Stimulated activated memory B cell treated with anti-CD40 and anti-IgM and Interleukin-4, amounts not matched to agents 10 μg/mL and 1 μg/mL and 100 μg/mL, for 72 hours (primary cell): Measurements from ENCODE around the gene STK31.
"Not testable (repeated sequence)": the region's sequence is repeated elsewhere in the genome, so short reads cannot be mapped to it uniquely, and the experiment has no call there.

Experiments
- ATAC-seq: fragments of 150-1000 bp; cut with Tn5 transposase; 2 replicates; pipeline ENCODE4 v1.10.0; 2021
- H3K27ac Mint-ChIP-seq: one replicate; pipeline ENCODE4 v1.8.0; 2022; ENCODE audit warnings: mild to moderate bottlenecking, mixed read lengths
- H3K27me3 Mint-ChIP-seq: one replicate; pipeline ENCODE4 v1.8.0; 2022; ENCODE audit warnings: mixed read lengths
- H3K36me3 Mint-ChIP-seq: one replicate; pipeline ENCODE4 v1.8.0; 2022; ENCODE audit warnings: mixed read lengths
- H3K4me1 Mint-ChIP-seq: one replicate; pipeline ENCODE4 v1.8.0; 2022; ENCODE audit warnings: mixed read lengths
- H3K4me3 Mint-ChIP-seq: one replicate; pipeline ENCODE4 v1.8.0; 2022; ENCODE audit warnings: mild to moderate bottlenecking, moderate library complexity, mixed read lengths
- H3K9me3 Mint-ChIP-seq: one replicate; pipeline ENCODE4 v1.8.0; 2022; ENCODE audit warnings: mixed read lengths

Gene STK31

GRCh38 chr7:23698822-23699221 is 11.2 kb upstream of the STK31 start:
- no peak for ATAC-seq
- no peak overlapping the region for H3K27ac Mint-ChIP-seq
- H3K9me3 Mint-ChIP-seq = no peaks in the 10 kb centered on the region
- no peaks in the 10 kb centered on the region for H3K27me3 Mint-ChIP-seq
- H3K4me1 Mint-ChIP-seq = peaks cover 8% of the 10 kb centered on the region
- peaks cover 25% of the 10 kb centered on the region for H3K36me3 Mint-ChIP-seq
- H3K4me3 Mint-ChIP-seq = no peak overlapping the region

GRCh38 chr7:23700046-23700445 is 10.0 kb upstream of the STK31 start:
- peaks cover 4% of the 10 kb centered on the region for H3K9me3 Mint-ChIP-seq
- H3K27me3 Mint-ChIP-seq = no peaks in the 10 kb centered on the region

GRCh38 chr7:23709081-23709750 is 803 bp upstream of the STK31 start:
- Mint-ChIP-seq H3K4me1 (peaks cover 5% of the 10 kb centered on the region), H3K27ac (no peak overlapping the region), H3K9me3 (peaks cover 13% of the 10 kb centered on the region), H3K4me3 (no peak overlapping the region), H3K27me3 (no peaks in the 10 kb centered on the region), H3K36me3 (peaks cover 25% of the 10 kb centered on the region)
- ATAC-seq = no peak

More at GRCh38 chr7:23700046-23700445, 10.0 kb upstream of the STK31 start:
- no peak overlapping the region for H3K27ac Mint-ChIP-seq
- H3K4me3 Mint-ChIP-seq = no peak overlapping the region
- H3K36me3 Mint-ChIP-seq = peaks cover 30% of the 10 kb centered on the region
- ATAC-seq = no peak
- H3K4me1 Mint-ChIP-seq = peaks cover 8% of the 10 kb centered on the region

GRCh38 chr7:23712368-23713284 is 2.6 kb downstream of the STK31 start:
- ATAC-seq = no peak
- H3K9me3 Mint-ChIP-seq = no peaks in the 10 kb centered on the region
- H3K36me3 Mint-ChIP-seq = no peaks in the 10 kb centered on the region
- H3K4me1 Mint-ChIP-seq = peaks cover 5% of the 10 kb centered on the region
- H3K27me3 Mint-ChIP-seq = no peaks in the 10 kb centered on the region
- no peak overlapping the region for H3K4me3 Mint-ChIP-seq
- H3K27ac Mint-ChIP-seq = no peak overlapping the region

DNA sequence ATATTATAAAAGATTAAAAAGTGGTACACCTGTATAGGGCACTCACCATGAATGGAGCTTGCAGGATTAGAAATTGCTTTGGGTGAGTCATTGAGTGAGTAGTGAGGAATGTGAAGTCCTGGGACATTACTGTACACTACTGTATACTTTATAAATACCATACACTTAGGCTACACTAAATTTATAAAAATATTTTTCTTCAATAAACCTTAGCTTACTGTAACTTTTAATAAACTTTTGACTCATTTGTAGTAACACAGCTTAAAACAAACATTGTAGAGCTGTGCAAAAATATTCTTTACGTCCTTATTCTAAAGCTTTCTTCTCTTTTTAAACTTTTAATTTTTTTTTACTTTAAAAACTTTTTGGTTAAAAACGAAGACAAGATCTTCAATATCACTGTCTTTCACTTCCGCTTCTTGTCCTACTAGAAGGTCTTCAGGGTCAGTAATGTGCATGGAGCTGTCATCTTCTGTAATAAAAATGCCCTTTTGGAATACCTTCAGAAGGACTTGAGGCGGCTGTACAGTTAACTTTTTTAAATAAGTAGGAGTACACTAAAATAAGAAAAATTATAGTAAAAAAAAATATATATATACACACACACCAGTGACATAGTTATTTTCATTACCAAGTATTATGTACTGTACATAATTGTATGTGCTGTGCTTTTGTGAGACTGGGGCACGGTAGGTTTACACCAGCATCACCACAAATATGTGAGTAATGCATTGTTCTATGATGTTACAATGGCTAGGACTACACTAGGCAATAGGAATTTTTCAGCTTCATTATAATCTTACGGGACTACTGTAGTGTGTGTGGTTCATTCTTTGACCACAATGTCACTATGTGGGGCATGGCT is 3.5 kb downstream of the STK31 start:
- Mint-ChIP-seq H3K27me3 (no peaks in the 10 kb centered on the region), H3K4me1 (peaks cover 5% of the 10 kb centered on the region), H3K4me3 (no peak overlapping the region), H3K9me3 (no peaks in the 10 kb centered on the region), H3K27ac (no peak overlapping the region), H3K36me3 (no peaks in the 10 kb centered on the region)
- no peak for ATAC-seq

- ATAC-seq = no peak
- H3K4me3 Mint-ChIP-seq = no peak overlapping the region
- H3K27me3 Mint-ChIP-seq = no peaks in the 10 kb centered on the region
- no peaks in the 10 kb centered on the region for H3K9me3 Mint-ChIP-seq
- no peak overlapping the region for H3K27ac Mint-ChIP-seq
- no peaks in the 10 kb centered on the region for H3K36me3 Mint-ChIP-seq
- peaks cover 5% of the 10 kb centered on the region for H3K4me1 Mint-ChIP-seq
These were observed 4.1 kb downstream of the STK31 start for GRCh38 chr7:23714150-23714464.

- Mint-ChIP-seq H3K27ac (no peak overlapping the region), H3K4me3 (no peak overlapping the region), H3K9me3 (no peaks in the 10 kb centered on the region), H3K27me3 (no peaks in the 10 kb centered on the region), H3K36me3 (no peaks in the 10 kb centered on the region), H3K4me1 (peaks cover 5% of the 10 kb centered on the region)
- ATAC-seq = no peak
These were observed 4.6 kb downstream of the STK31 start for GRCh38 chr7:23714579-23714978.

GRCh38 chr7:23715099-23715498 is 5.1 kb downstream of the STK31 start:
- ATAC-seq = no peak
- Mint-ChIP-seq H3K27ac (no peak overlapping the region), H3K36me3 (no peaks in the 10 kb centered on the region), H3K9me3 (no peaks in the 10 kb centered on the region), H3K4me1 (peaks cover 5% of the 10 kb centered on the region), H3K27me3 (no peaks in the 10 kb centered on the region), H3K4me3 (no peak overlapping the region)

DNA sequence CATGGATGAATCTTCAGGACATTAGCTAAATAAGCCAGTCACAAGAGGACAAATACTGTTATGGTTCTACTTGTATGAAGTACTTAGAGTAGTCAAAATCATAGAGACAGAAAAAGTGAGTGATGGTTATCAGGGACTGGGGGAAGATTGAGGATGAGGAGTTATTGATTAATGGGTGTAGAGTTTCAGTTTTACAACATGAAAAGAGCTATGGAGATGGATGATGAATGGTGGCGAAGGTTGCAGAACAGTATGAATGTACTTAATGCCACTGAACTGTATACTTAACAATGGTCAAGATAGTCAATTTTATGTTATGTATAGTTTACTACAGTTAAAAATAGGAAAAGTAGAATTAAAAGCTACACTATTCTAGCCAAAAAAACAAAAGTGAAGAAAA is 7.8 kb downstream of the STK31 start:
- Mint-ChIP-seq H3K9me3 (no peaks in the 10 kb centered on the region), H3K27me3 (no peaks in the 10 kb centered on the region), H3K27ac (no peak overlapping the region), H3K36me3 (no peaks in the 10 kb centered on the region), H3K4me1 (peaks cover under 1% of the 10 kb centered on the region), H3K4me3 (no peak overlapping the region)
- no peak for ATAC-seq

DNA sequence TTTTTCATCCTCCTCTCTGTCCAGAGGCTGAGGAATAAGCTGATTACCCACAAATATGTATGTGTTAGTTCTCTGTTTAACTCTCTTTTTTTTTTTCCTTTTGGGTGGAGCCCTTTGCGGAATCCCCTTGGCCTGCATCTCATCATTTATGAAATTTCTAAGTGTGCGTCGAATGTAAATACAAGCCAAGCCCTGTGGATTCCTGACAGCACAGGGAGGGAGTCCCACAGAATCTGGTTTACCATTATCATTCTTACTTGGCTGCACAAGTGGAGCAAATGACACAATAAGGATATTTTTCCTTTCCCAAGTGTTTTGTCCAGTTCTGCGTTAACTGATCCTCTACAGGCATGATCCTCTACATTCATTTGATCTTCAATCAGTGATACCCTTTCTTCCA is 11.4 kb downstream of the STK31 start:
- no peaks in the 10 kb centered on the region for H3K36me3 Mint-ChIP-seq
- H3K4me3 Mint-ChIP-seq = no peak overlapping the region
- no peaks in the 10 kb centered on the region for H3K9me3 Mint-ChIP-seq
- no peaks in the 10 kb centered on the region for H3K27me3 Mint-ChIP-seq
- H3K27ac Mint-ChIP-seq = no peak overlapping the region
- no peak for ATAC-seq
- H3K4me1 Mint-ChIP-seq = no peaks in the 10 kb centered on the region

DNA sequence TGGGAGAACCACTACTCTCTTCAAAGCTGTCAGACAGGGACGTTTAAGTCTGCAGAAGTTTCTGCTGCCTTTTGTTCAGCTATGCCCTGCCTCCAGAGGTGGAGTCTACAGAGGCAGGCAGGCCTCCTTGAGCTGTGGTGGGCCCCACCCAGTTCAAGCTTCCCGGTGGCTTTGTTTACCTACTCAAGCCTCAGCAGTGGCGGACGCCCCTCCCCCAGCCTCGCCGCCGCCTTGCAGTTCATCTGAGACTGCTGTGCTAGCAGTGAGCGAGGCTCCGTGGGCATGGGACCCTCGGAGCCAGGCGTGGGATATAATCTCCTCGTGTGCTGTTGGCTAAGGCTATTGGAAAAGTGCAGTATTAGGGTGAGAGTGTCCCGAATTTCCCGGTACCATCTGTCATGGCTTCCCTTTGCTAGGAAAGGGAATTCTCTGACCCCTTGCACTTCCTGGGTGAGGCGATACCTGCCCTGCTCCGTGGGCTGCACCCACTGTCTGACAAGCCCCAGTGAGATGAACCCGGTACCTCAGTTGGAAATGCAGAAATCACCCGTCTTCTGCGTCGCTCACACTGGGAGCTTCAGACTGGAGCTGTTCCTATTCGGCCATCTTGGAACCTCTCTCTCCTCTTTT is 12.7 kb downstream of the STK31 start:
- H3K4me3 Mint-ChIP-seq = not testable (repeated sequence)

GRCh38 chr7:23724113-23724512 is 14.1 kb downstream of the STK31 start:
- H3K9me3 Mint-ChIP-seq, H3K4me1 Mint-ChIP-seq, ATAC-seq, H3K4me3 Mint-ChIP-seq, H3K27ac Mint-ChIP-seq, H3K27me3 Mint-ChIP-seq, H3K36me3 Mint-ChIP-seq: not testable (repeated sequence)

More for the DNA sequence above, 12.7 kb downstream of the STK31 start:
- not testable (repeated sequence) for ATAC-seq, H3K27ac Mint-ChIP-seq, H3K27me3 Mint-ChIP-seq, H3K9me3 Mint-ChIP-seq, H3K36me3 Mint-ChIP-seq, H3K4me1 Mint-ChIP-seq

DNA sequence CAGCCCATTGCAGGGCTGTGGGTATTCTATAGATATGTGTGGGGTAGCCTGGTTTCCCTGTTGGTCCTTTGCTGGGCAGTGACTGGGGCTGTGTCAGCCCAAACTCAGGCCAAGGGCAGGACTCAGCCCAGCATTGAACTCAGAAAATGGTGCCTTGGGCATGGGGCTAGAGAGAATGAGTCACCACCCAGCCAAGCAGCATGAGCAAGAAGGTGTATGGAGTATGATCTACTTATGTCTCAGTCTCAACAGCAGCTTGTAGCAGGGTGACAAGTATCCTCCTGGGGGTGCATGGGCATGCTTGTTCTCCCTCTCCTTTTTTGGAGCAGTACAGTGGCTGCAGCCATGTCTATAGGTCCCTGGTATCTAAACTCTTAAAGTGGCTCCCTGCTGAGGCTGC is 32.0 kb downstream of the STK31 start:
- no peak overlapping the region for H3K27ac Mint-ChIP-seq
- ATAC-seq = no peak
- no peak overlapping the region for H3K4me3 Mint-ChIP-seq
- H3K36me3 Mint-ChIP-seq = peaks cover 49% of the 10 kb centered on the region
- no peaks in the 10 kb centered on the region for H3K27me3 Mint-ChIP-seq
- no peaks in the 10 kb centered on the region for H3K4me1 Mint-ChIP-seq
- H3K9me3 Mint-ChIP-seq = peaks cover 32% of the 10 kb centered on the region

GRCh38 chr7:23743226-23743625 is 33.2 kb downstream of the STK31 start:
- Mint-ChIP-seq H3K36me3 (peaks cover 57% of the 10 kb centered on the region), H3K4me1 (no peaks in the 10 kb centered on the region), H3K27ac (no peak overlapping the region), H3K27me3 (no peaks in the 10 kb centered on the region), H3K4me3 (no peak overlapping the region), H3K9me3 (peaks cover 34% of the 10 kb centered on the region)
- ATAC-seq = no peak

GRCh38 chr7:23746629-23747028 is 36.6 kb downstream of the STK31 start:
- no peak overlapping the region for H3K27ac Mint-ChIP-seq
- peaks cover 58% of the 10 kb centered on the region for H3K36me3 Mint-ChIP-seq
- H3K4me3 Mint-ChIP-seq = no peak overlapping the region
- no peaks in the 10 kb centered on the region for H3K4me1 Mint-ChIP-seq
- peaks cover 38% of the 10 kb centered on the region for H3K9me3 Mint-ChIP-seq
- ATAC-seq = no peak
- no peaks in the 10 kb centered on the region for H3K27me3 Mint-ChIP-seq
